Measurements from ENCODE around the gene SLX1B. TPM values are rescaled to one million over a fixed set of nuclear protein-coding genes. Genes with fewer than 3 reads are reported as not detected.
"Not testable (repeated sequence)": the region's sequence is repeated elsewhere in the genome, so short reads cannot be mapped to it uniquely, and the experiment has no call there.

The SLX1B gene
- total and polyA plus RNA-seq, 2 of the 13 experiments (the other 11 are each of a cell fraction or from before 2014, with no cell fraction given), result 15.9 to 70.0 TPM

DNA sequence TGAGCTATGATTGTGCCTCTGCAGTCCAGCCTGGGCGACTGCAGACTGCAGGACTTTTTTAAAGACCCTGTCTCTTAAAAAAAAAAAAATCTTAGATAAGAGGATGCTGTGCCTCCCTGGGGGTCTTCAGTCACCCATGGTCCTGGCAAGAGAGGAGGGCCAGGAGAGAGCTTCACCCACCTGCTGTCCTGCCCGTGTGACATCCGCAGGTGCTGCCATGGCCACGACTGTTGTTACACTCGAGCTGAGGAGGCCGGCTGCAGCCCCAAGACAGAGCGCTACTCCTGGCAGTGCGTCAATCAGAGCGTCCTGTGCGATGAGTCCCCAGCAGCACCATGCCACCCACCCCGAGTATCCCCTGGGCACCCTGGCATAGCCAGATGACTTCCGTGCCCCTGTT is 27.9 kb downstream of the SLX1B start:
- H3K27ac ChIP-seq (ENCODE audit: extremely low read length, insufficient read depth, low read length); FAIRE-seq; H3K9me3 ChIP-seq (ENCODE audit: low read length); DNase-seq (ENCODE audit: low spot score); POLR2A ChIA-PET; H3K36me3 ChIP-seq (replicated peaks in 1 of 2; ENCODE audit: control insufficient read depth in 1 of 2, insufficient read depth in 2 of 2, low read length in 2 of 2); in situ Hi-C loops (cut with HindIII; ENCODE audit: extremely low pct_ligation_motif_present, low pct_unique_long_range_greater_than_20kb); H3K4me1 ChIP-seq (ENCODE audit: insufficient read depth, low read length); H3K79me2 ChIP-seq (ENCODE audit: insufficient read depth, low read length); H3K4me2 ChIP-seq (ENCODE audit: low read depth, low read length); H3K9ac ChIP-seq (ENCODE audit: insufficient read depth, low read depth, low read length); BruUV-seq (replicated peaks); H4K20me1 ChIP-seq (ENCODE audit: insufficient read depth, low read length); intact Hi-C loops (cut with micrococcal nuclease; ENCODE audit: unreplicated experiment); H2AFZ ChIP-seq (ENCODE audit: low read length); CTCF ChIA-PET (ENCODE audit: low intra/inter-chr PET ratio, low total read pairs); H3K27me3 ChIP-seq (ENCODE audit: control insufficient read depth in 1 of 2, insufficient read depth in 2 of 2, low read length in 2 of 2); H3K4me3 ChIP-seq (replicated peaks in 1 of 3; ENCODE audit: insufficient read depth in 1 of 3, low read depth in 2 of 3, low read length in 3 of 3): not testable (repeated sequence)
- 78% methylated on average over 2 of the region's 12 CpGs for WGBS (ENCODE audit: low lambda C conversion rate)
- 0 out of 3 replicates have a peak, but pooled peaks have one; percentile 29 for ATAC-seq

- no CpG with 5 or more reads among the region's 6 CpGs for WGBS (ENCODE audit: low lambda C conversion rate)
- intact Hi-C loops (cut with micrococcal nuclease; ENCODE audit: unreplicated experiment); DNase-seq (ENCODE audit: low spot score); H3K9me3 ChIP-seq (ENCODE audit: low read length); in situ Hi-C loops (cut with HindIII; ENCODE audit: extremely low pct_ligation_motif_present, low pct_unique_long_range_greater_than_20kb); H2AFZ ChIP-seq (ENCODE audit: low read length); POLR2A ChIA-PET; H3K79me2 ChIP-seq (ENCODE audit: insufficient read depth, low read length); H3K27ac ChIP-seq (ENCODE audit: extremely low read length, insufficient read depth, low read length); H3K4me1 ChIP-seq (ENCODE audit: insufficient read depth, low read length); H3K9ac ChIP-seq (ENCODE audit: insufficient read depth, low read depth, low read length); H4K20me1 ChIP-seq (ENCODE audit: insufficient read depth, low read length); BruUV-seq (replicated peaks); H3K36me3 ChIP-seq (replicated peaks in 1 of 2; ENCODE audit: control insufficient read depth in 1 of 2, insufficient read depth in 2 of 2, low read length in 2 of 2); H3K4me3 ChIP-seq (replicated peaks in 1 of 3; ENCODE audit: insufficient read depth in 1 of 3, low read depth in 2 of 3, low read length in 3 of 3); ATAC-seq; FAIRE-seq; H3K27me3 ChIP-seq (ENCODE audit: control insufficient read depth in 1 of 2, insufficient read depth in 2 of 2, low read length in 2 of 2); CTCF ChIA-PET (ENCODE audit: low intra/inter-chr PET ratio, low total read pairs); H3K4me2 ChIP-seq (ENCODE audit: low read depth, low read length): not testable (repeated sequence)
Observed at GRCh38 chr16:29506308-29506707, 52.0 kb downstream of the SLX1B start, which contains the start of gene NPIPB12. Gene NPIPB12 (minus strand): TSS chr16:29506408.

Small RNA genes lying within 50 kb of the gene (small RNA-seq; reads per million reads assigned to genes)
- 0 reads per million in 3 experiments for gene AC133555.2 (ENCODE audit: insufficient read depth in 2 of 3, insufficient read length in 3 of 3, low read depth in 2 of 3, low replicate concordance in 1 of 3)

Other genes starting within 250 kb of the SLX1B start
- 0.09 and 0.45 TPM in 2 replicates for gene NPIPB11, start 47.8 kb upstream of the SLX1B start, total RNA-seq (2016; rRNA removed; fragmentation: Illumina TruSeq; extraction: Trizol)
- 0.94 and 1.0 TPM in 2 replicates for gene NPIPB11, start 47.8 kb upstream of the SLX1B start, polyA plus RNA-seq (2011; rRNA removed)
- 15.3 and 17.1 TPM in 2 replicates for gene BOLA2, start 182 bp upstream of the SLX1B start, total RNA-seq (2016; rRNA removed; fragmentation: Illumina TruSeq; extraction: Trizol)
- gene BOLA2, start 182 bp upstream of the SLX1B start, polyA plus RNA-seq (2011; rRNA removed), result 6.5 and 18.4 TPM in 2 replicates
- gene SULT1A4, start 5.4 kb downstream of the SLX1B start, total RNA-seq (2016; rRNA removed; fragmentation: Illumina TruSeq; extraction: Trizol), result 151 and 181 TPM in 2 replicates
- 25.4 and 27.3 TPM in 2 replicates for gene SULT1A4, start 5.4 kb downstream of the SLX1B start, polyA plus RNA-seq (2011; rRNA removed)
- gene NPIPB12, start 51.9 kb downstream of the SLX1B start, total RNA-seq (2016; rRNA removed; fragmentation: Illumina TruSeq; extraction: Trizol), result 10.8 and 12.4 TPM in 2 replicates
- gene NPIPB12, start 51.9 kb downstream of the SLX1B start, polyA plus RNA-seq (2011; rRNA removed), result 21.3 and 28.7 TPM in 2 replicates
- gene SPN, start 208.7 kb downstream of the SLX1B start, total RNA-seq (2016; rRNA removed; fragmentation: Illumina TruSeq; extraction: Trizol), result 0.22 and 0.38 TPM in 2 replicates
- 1.6 and 3.8 TPM in 2 replicates for gene SPN, start 208.7 kb downstream of the SLX1B start, polyA plus RNA-seq (2011; rRNA removed)
- gene QPRT, start 224.6 kb downstream of the SLX1B start, total RNA-seq (2016; rRNA removed; fragmentation: Illumina TruSeq; extraction: Trizol), result 218 and 244 TPM in 2 replicates
- 130 and 137 TPM in 2 replicates for gene QPRT, start 224.6 kb downstream of the SLX1B start, polyA plus RNA-seq (2011; rRNA removed)